ENCODE data around the gene ZBTB2.
A peak's percentile ranks its signal among the peaks of the same experiment; 100 is the strongest.
"Not testable (repeated sequence)": the region's sequence is repeated elsewhere in the genome, so short reads cannot be mapped to it uniquely, and the experiment has no call there.

The ZBTB2 gene

GRCh38 chr6:151372164-151372563 lies 19.2 kb downstream of the ZBTB2 start:
- DNase-seq (ENCODE audit: low spot score) = no peak

GRCh38 chr6:151370509-151371078 lies 20.8 kb downstream of the ZBTB2 start:
- DNase-seq (ENCODE audit: low spot score) = peak; percentile 23

- no peak for DNase-seq (ENCODE audit: low spot score)
Measured at GRCh38 chr6:151365233-151365632, 26.1 kb downstream of the ZBTB2 start.

- no peak for DNase-seq (ENCODE audit: low spot score)
Measured at GRCh38 chr6:151359486-151359885, 31.9 kb downstream of the ZBTB2 start.

GRCh38 chr6:151358475-151358874 lies 32.9 kb downstream of the ZBTB2 start:
- no peak for DNase-seq (ENCODE audit: low spot score)

- no peak for DNase-seq (ENCODE audit: low spot score)
Measured at GRCh38 chr6:151357758-151358436, 33.5 kb downstream of the ZBTB2 start.

- DNase-seq (ENCODE audit: low spot score) = not testable (repeated sequence)
Measured at GRCh38 chr6:151356983-151357382, 34.4 kb downstream of the ZBTB2 start.

GRCh38 chr6:151353795-151354194 lies 37.6 kb downstream of the ZBTB2 start:
- DNase-seq (ENCODE audit: low spot score) = no peak

GRCh38 chr6:151352410-151353396 lies 38.7 kb downstream of the ZBTB2 start:
- no peak for DNase-seq (ENCODE audit: low spot score)

- no peak for DNase-seq (ENCODE audit: low spot score)
Measured at GRCh38 chr6:151351731-151352130, 39.6 kb downstream of the ZBTB2 start.

GRCh38 chr6:151351146-151351700 lies 40.1 kb downstream of the ZBTB2 start:
- DNase-seq (ENCODE audit: low spot score) = no peak

GRCh38 chr6:151350442-151351145 lies 40.8 kb downstream of the ZBTB2 start:
- no peak for DNase-seq (ENCODE audit: low spot score)

GRCh38 chr6:151349651-151350270 lies 41.6 kb downstream of the ZBTB2 start:
- no peak for DNase-seq (ENCODE audit: low spot score)

GRCh38 chr6:151342750-151343149 lies 48.6 kb downstream of the ZBTB2 start:
- not testable (repeated sequence) for DNase-seq (ENCODE audit: low spot score)

- DNase-seq (ENCODE audit: low spot score) = peak; percentile 25
Measured at GRCh38 chr6:151341476-151342195, 49.7 kb downstream of the ZBTB2 start.

GRCh38 chr6:151340219-151340978 lies 51.0 kb downstream of the ZBTB2 start:
- DNase-seq (ENCODE audit: low spot score) = no peak

- no peak for DNase-seq (ENCODE audit: low spot score)
Measured at GRCh38 chr6:151339369-151339768, 52.0 kb downstream of the ZBTB2 start.

GRCh38 chr6:151338651-151339200 lies 52.6 kb downstream of the ZBTB2 start:
- no peak for DNase-seq (ENCODE audit: low spot score)

- no peak for DNase-seq (ENCODE audit: low spot score)
Measured at GRCh38 chr6:151335930-151336329, 55.4 kb downstream of the ZBTB2 start.

Data from iPS-NIHi11 (cell line).